Endothelial cell of umbilical vein (primary cell): ENCODE results near the gene RGSL1. TPM values are rescaled to one million over a fixed set of nuclear protein-coding genes. Genes with fewer than 3 reads are reported as not detected.

ENCODE experiments used
- BruUV-seq: library from RNA; stranded (reverse); fragments of 400-500 nt; replicated peaks from 2 replicates; lab custom pipeline; 2021; lab: Mats Ljungman, UMichigan
- CTCF ChIA-PET: fragments of 300-600, 350-600 bp; sonication (Branson Sonifier 250); formaldehyde crosslinking; loops from one replicate; lab custom pipeline; 2021; ENCODE audit warnings: antibody characterized with exemption, inconsistent platforms; lab: Charles Lee
- POLR2A ChIA-PET: fragments of 300-600, 350-600 bp; sonication (Branson Sonifier 250); formaldehyde crosslinking; loops from one replicate; lab custom pipeline; 2021; ENCODE audit warnings: antibody characterized with exemption, inconsistent platforms; lab: Charles Lee
- DNase-seq: peaks from one replicate; pipeline ENCODE4 v3.0.0-alpha.2; 2011; ENCODE audit warnings: low read depth, low spot score
- FAIRE-seq: peaks from 2 replicates; lab custom pipeline; 2011; peaks lifted over from hg19 to GRCh38; lab: Jason Lieb, UNC
- H2AFZ ChIP-seq: 2 replicates; pipeline ENCODE4 v1.6.0; 2012; ENCODE audit warnings: low read depth, low read length, control low read depth, inconsistent platforms
- H3K27ac ChIP-seq: 2 replicates; pipeline ENCODE4 v1.5.1; 2011; ENCODE audit warnings: low read depth, mild to moderate bottlenecking, control low read depth, low read length, moderate library complexity; ENCODE audit not compliant: insufficient read depth
- H3K27me3 ChIP-seq, 2 experiments: 2 replicates each; pipeline versions ENCODE4 v1.6.0 to v1.6.1; 2011; ENCODE audit warnings: low read length in 2 of 2, mixed read lengths in 1 of 2; ENCODE audit not compliant: control insufficient read depth in 2 of 2, insufficient read depth in 2 of 2
- H3K36me3 ChIP-seq, 2 experiments: 2 replicates in 1 of 2; 3 replicates in 1 of 2; pipeline ENCODE4 v1.5.1; 2011; ENCODE audit warnings: low read length in 2 of 2, mild to moderate bottlenecking in 1 of 2, moderate library complexity in 1 of 2; ENCODE audit not compliant: control insufficient read depth in 2 of 2, insufficient read depth in 2 of 2; ENCODE audit errors: extremely low read depth in 1 of 2
- H3K4me1 ChIP-seq: 3 replicates; pipeline ENCODE4 v1.5.1; 2011; ENCODE audit warnings: mild to moderate bottlenecking, low read length; ENCODE audit not compliant: control insufficient read depth, insufficient read depth; ENCODE audit errors: extremely low read depth
- H3K4me2 ChIP-seq: 2 replicates; pipeline ENCODE4 v1.6.1; 2011; ENCODE audit warnings: low read length, control low read depth, mixed read lengths; ENCODE audit not compliant: insufficient read depth
- H3K4me3 ChIP-seq, 3 experiments: fragments of 200-600 bp in 1 of 3; sonication (generic), shearing (Covaris generic) in 1 of 3; replicated peaks in 1 of 3; 2 replicates each; pipeline ENCODE4 v1.5.1; 2011 to 2016; ENCODE audit warnings: control low read depth in 3 of 3, low read length in 3 of 3, mild to moderate bottlenecking in 2 of 3, inconsistent platforms in 1 of 3, low read depth in 1 of 3, moderate library complexity in 1 of 3; ENCODE audit not compliant: insufficient read depth in 1 of 3
- H3K79me2 ChIP-seq: 2 replicates; pipeline ENCODE4 v1.6.0; 2012; ENCODE audit warnings: low read length, inconsistent platforms; ENCODE audit not compliant: control insufficient read depth, insufficient read depth
- H3K9ac ChIP-seq: replicated peaks from 2 replicates; pipeline ENCODE3; 2011; ENCODE audit warnings: low read length, control low read depth; ENCODE audit not compliant: insufficient read depth; ENCODE audit errors: extremely low read depth
- H3K9me1 ChIP-seq: replicated peaks from 3 replicates; pipeline ENCODE4 v1.6.0; 2011; ENCODE audit warnings: mild to moderate bottlenecking, low read length; ENCODE audit not compliant: control insufficient read depth, insufficient read depth; ENCODE audit errors: extremely low read depth
- H3K9me3 ChIP-seq: replicated peaks from 2 replicates; pipeline ENCODE4 v1.5.1; 2012; ENCODE audit warnings: low read length, inconsistent platforms; ENCODE audit not compliant: control insufficient read depth, insufficient read depth
- H4K20me1 ChIP-seq: replicated peaks from 2 replicates; pipeline ENCODE3; 2011; ENCODE audit warnings: mild to moderate bottlenecking, low read length; ENCODE audit not compliant: control insufficient read depth, insufficient read depth; ENCODE audit errors: extremely low read depth
- CTCF ChIP-seq, 2 donors: IDR thresholded peaks; 1 replicate in 1 of 2; 2 replicates in 1 of 2; pipeline ENCODE4 v1.5.1; 2011; ENCODE audit warnings: low read length in 2 of 2, mild to moderate bottlenecking in 2 of 2, moderate library complexity in 2 of 2, control low read depth in 1 of 2, inconsistent platforms in 1 of 2, low read depth in 1 of 2; ENCODE audit not compliant: insufficient read depth in 1 of 2; ENCODE audit errors: extremely low read depth in 1 of 2
- EZH2 ChIP-seq: IDR thresholded peaks from 2 replicates; pipeline ENCODE4 v1.6.1; 2012; ENCODE audit warnings: borderline replicate concordance, low read depth, mild to moderate bottlenecking, moderate library complexity, low read length, inconsistent platforms; ENCODE audit not compliant: severe bottlenecking
- FOS ChIP-seq: IDR thresholded peaks from 2 replicates; pipeline ENCODE4 v1.6.1; 2011; ENCODE audit warnings: mild to moderate bottlenecking, low read length, moderate library complexity, borderline replicate concordance; ENCODE audit not compliant: insufficient read depth
- GATA2 ChIP-seq: IDR thresholded peaks from 2 replicates; pipeline ENCODE4 v1.7.0; 2011; ENCODE audit warnings: low read depth, mild to moderate bottlenecking, moderate library complexity, mixed read lengths, low read length; ENCODE audit not compliant: insufficient read length, insufficient read depth
- JUN ChIP-seq: IDR thresholded peaks from 2 replicates; pipeline ENCODE4 v1.6.1; 2011; ENCODE audit warnings: borderline replicate concordance, low read depth; ENCODE audit not compliant: insufficient read length, insufficient read depth
- MAX ChIP-seq: IDR thresholded peaks from 2 replicates; pipeline ENCODE4 v1.6.1; 2011; ENCODE audit not compliant: insufficient read depth, insufficient read length
- MYC ChIP-seq: IDR thresholded peaks from one replicate; pipeline ENCODE4 v1.6.1; 2011; ENCODE audit warnings: mild to moderate bottlenecking, low read depth, low read length
- POLR2A ChIP-seq: IDR thresholded peaks from 2 replicates; pipeline ENCODE4 v1.6.1; 2012; ENCODE audit warnings: low read depth, mild to moderate bottlenecking, control low read depth, low read length
- POLR2AphosphoS5 ChIP-seq: IDR thresholded peaks from 2 replicates; pipeline ENCODE4 v1.6.1; 2012; ENCODE audit warnings: low read depth, mild to moderate bottlenecking, control low read depth, low read length, moderate library complexity; ENCODE audit not compliant: insufficient read depth
- dilution Hi-C: fragments of 300-500 bp; cut with MboI; formaldehyde crosslinking; loops from one replicate; pipeline ENCODE4 v1.15.0; 2019; ENCODE audit warnings: low sequenced_read_pairs; ENCODE audit not compliant: extremely low pct_ligation_motif_present
- intact Hi-C: fragments of 100-400 bp; cut with micrococcal nuclease; formaldehyde crosslinking; loops from one replicate; pipeline ENCODE4 v1.10.0; 2022
- polyA plus RNA-seq, 4 experiments: library from polyadenylated mRNA; depleted of rRNA in 3 of 4; stranded (reverse) in 3 of 4; unstranded in 1 of 4; fragments of >200 nt; gene quantifications; 2 replicates each; pipeline versions ENCODE4 v1.2.1 to v1.2.3, GENCODE V29; 2011 to 2012; ENCODE audit warnings: missing spikeins in 1 of 4
- total RNA-seq: library from RNA; stranded (reverse); gene quantifications from 2 replicates; pipeline ENCODE4 v1.2.3, GENCODE V29; 2021

Gene RGSL1
- total and polyA plus RNA-seq, 2 donors (not counting 3 experiments of a cell fraction or from before 2014, with no cell fraction given): not detected

- ChIA-PET CTCF (no interaction called here), POLR2A (no interaction called here)
- no peak overlapping the region for H3K27ac ChIP-seq
- H4K20me1 ChIP-seq: no peaks in the 10 kb centered on the region
- no peak overlapping the region for H3K4me2 ChIP-seq
- no peak for TF ChIP-seq POLR2AphosphoS5
- intact Hi-C loops: no loop called here
- no peak overlapping the region for H3K4me3 ChIP-seq
- H3K4me1 ChIP-seq: no peaks in the 10 kb centered on the region
- H3K9me1 ChIP-seq: no peaks in the 10 kb centered on the region
- H3K27me3 ChIP-seq: no peaks in the 10 kb centered on the region
- FAIRE-seq: no peak
- H3K9me3 ChIP-seq: no peaks in the 10 kb centered on the region
- H2AFZ ChIP-seq: no peak overlapping the region
- no TSS peak for BruUV-seq
- dilution Hi-C loops: no loop called here
- H3K79me2 ChIP-seq: no peaks in the 10 kb centered on the region
- no peaks in the 10 kb centered on the region for H3K36me3 ChIP-seq
- no peak for DNase-seq
- no peak overlapping the region for H3K9ac ChIP-seq
These were observed 114.6 kb downstream of the RGSL1 start for GRCh38 chr1:182564406-182565004.

- DNase-seq (no peak), FAIRE-seq (no peak)
- intact Hi-C loops (no loop called here), dilution Hi-C loops (no loop called here)
- ChIA-PET POLR2A (no interaction called here), CTCF (interaction anchor here (1.2 kb wide), 1 partner anchor 35 kb away, joined by 3 read pairs; no protein-coding TSS in a partner anchor)
- H4K20me1 ChIP-seq: no peaks in the 10 kb centered on the region
- no peak overlapping the region for H3K4me2 ChIP-seq
- H3K9ac ChIP-seq: no peak overlapping the region
- no peak overlapping the region for H3K27ac ChIP-seq
- H3K9me1 ChIP-seq: no peaks in the 10 kb centered on the region
- no peaks in the 10 kb centered on the region for H3K27me3 ChIP-seq
- TF ChIP-seq POLR2A (no peak), EZH2 (no peak), POLR2AphosphoS5 (no peak), JUN (no peak), CTCF (IDR thresholded peaks at IDR 0.05; ENCODE audit: extremely low read depth in 1 of 2, insufficient read depth in 1 of 2, low read depth in 1 of 2, low read length in 2 of 2) (no peak), FOS (no peak), MYC (no peak), GATA2 (no peak), MAX (no peak)
- H3K4me3 ChIP-seq: no peak overlapping the region
- H3K79me2 ChIP-seq: no peaks in the 10 kb centered on the region
- H3K36me3 ChIP-seq: no peaks in the 10 kb centered on the region
- no peaks in the 10 kb centered on the region for H3K9me3 ChIP-seq
- no peak overlapping the region for H2AFZ ChIP-seq
- BruUV-seq: no TSS peak
- no peaks in the 10 kb centered on the region for H3K4me1 ChIP-seq
These were observed 115.6 kb downstream of the RGSL1 start for GRCh38 chr1:182565537-182565936.
